GM23338 (cell line): ENCODE data around the gene FAM13C. TPM values are rescaled to one million over a fixed set of nuclear protein-coding genes. Genes with fewer than 3 reads are reported as not detected.

Source experiments
- ATAC-seq: fragments of 200-7000 bp; cut with Tn5 transposase; 3 replicates; pipeline ENCODE4 v1.9.1; 2020
- DNase-seq: peaks from one replicate; pipeline ENCODE4 v3.0.0-alpha.2; 2015; ENCODE audit warnings: low spot score
- H2AFZ ChIP-seq: fragments of 200-600 bp; sonication (generic); 2 replicates; pipeline ENCODE4 v1.8.0; 2016; ENCODE audit warnings: antibody characterized with exemption, mild to moderate bottlenecking, moderate library complexity
- H3F3A ChIP-seq: fragments of 200-600 bp; sonication (generic); replicated peaks from 2 replicates; pipeline ENCODE4 v1.8.0; 2017; ENCODE audit warnings: antibody characterized with exemption, mixed run types, low read depth
- H3K27ac ChIP-seq: fragments of 200-600 bp; sonication (generic); 2 replicates; pipeline ENCODE4 v1.6.1; 2016; ENCODE audit warnings: low read depth
- H3K27me3 ChIP-seq: fragments of 200-600 bp; sonication (generic); 2 replicates; pipeline ENCODE4 v1.8.0; 2016; ENCODE audit warnings: mild to moderate bottlenecking, mixed run types, moderate library complexity; ENCODE audit not compliant: insufficient read depth
- H3K36me3 ChIP-seq: fragments of 200-600 bp; sonication (generic); 2 replicates; pipeline ENCODE4 v1.8.0; 2016; ENCODE audit warnings: mild to moderate bottlenecking; ENCODE audit not compliant: insufficient read depth
- H3K4me1 ChIP-seq: fragments of 200-600 bp; sonication (generic); 2 replicates; pipeline ENCODE4 v1.8.0; 2016; ENCODE audit warnings: mild to moderate bottlenecking, moderate library complexity; ENCODE audit not compliant: insufficient read depth
- H3K4me2 ChIP-seq: fragments of 200-600 bp; sonication (generic); 2 replicates; pipeline ENCODE4 v1.7.1; 2017; ENCODE audit warnings: mixed run types
- H3K4me3 ChIP-seq: fragments of 200-600 bp; sonication (generic); 2 replicates; pipeline ENCODE4 v1.6.1; 2016; ENCODE audit warnings: mixed run types
- H3K79me2 ChIP-seq: fragments of 200-600 bp; sonication (generic); replicated peaks from 2 replicates; pipeline ENCODE4 v1.8.0; 2017; ENCODE audit warnings: mild to moderate bottlenecking; ENCODE audit not compliant: insufficient read depth
- H3K9me2 ChIP-seq: fragments of 200-600 bp; sonication (generic); 2 replicates; pipeline ENCODE4 v1.8.0; 2017; ENCODE audit not compliant: insufficient read depth
- H4K20me1 ChIP-seq: fragments of 200-600 bp; sonication (generic); replicated peaks from 2 replicates; pipeline ENCODE4 v1.8.0; 2017; ENCODE audit warnings: mild to moderate bottlenecking; ENCODE audit not compliant: insufficient read depth
- H3K27ac Mint-ChIP-seq: 2 replicates; pipeline ENCODE4 v1.8.0; 2020; ENCODE audit warnings: inconsistent platforms, mild to moderate bottlenecking, moderate library complexity, mixed read lengths
- H3K27me3 Mint-ChIP-seq: 3 replicates; pipeline ENCODE4 v1.8.0; 2022; ENCODE audit warnings: low read depth, mild to moderate bottlenecking, moderate library complexity, mixed read lengths, inconsistent platforms; ENCODE audit not compliant: insufficient read depth, poor library complexity
- H3K36me3 Mint-ChIP-seq: 3 replicates; pipeline ENCODE4 v1.8.0; 2021; ENCODE audit warnings: low read depth, mild to moderate bottlenecking, inconsistent platforms, moderate library complexity, mixed read lengths
- H3K4me1 Mint-ChIP-seq: 3 replicates; pipeline ENCODE4 v1.8.0; 2020; ENCODE audit warnings: mild to moderate bottlenecking, inconsistent platforms, mixed read lengths
- H3K4me3 Mint-ChIP-seq: 3 replicates; pipeline ENCODE4 v1.8.0; 2021; ENCODE audit warnings: moderate library complexity, mild to moderate bottlenecking, inconsistent platforms, mixed read lengths
- H3K9me3 Mint-ChIP-seq: 3 replicates; pipeline ENCODE4 v1.8.0; 2020; ENCODE audit warnings: moderate library complexity, mild to moderate bottlenecking, inconsistent platforms, mixed read lengths
- CREB1 ChIP-seq: fragments of 250-450 bp; sonication (Bioruptor Pico); IDR thresholded peaks from 2 replicates; pipeline ENCODE4 v1.5.0; 2020; ENCODE audit warnings: low read depth, mild to moderate bottlenecking, moderate library complexity
- CTCF ChIP-seq, 2 experiments: fragments of 200-600 bp in 1 of 2; sonication (generic) in 1 of 2; conservative IDR thresholded peaks; 2 replicates each; pipeline versions ENCODE4 v1.5.1 to v1.6.1; 2016 to 2017; ENCODE audit warnings: antibody characterized with exemption in 2 of 2, low read depth in 2 of 2, mild to moderate bottlenecking in 2 of 2, moderate library complexity in 1 of 2
- EZH2phosphoT487 ChIP-seq: fragments of 200-600 bp; sonication (generic); IDR thresholded peaks from one replicate; pipeline ENCODE4 v1.8.1; 2018; ENCODE audit warnings: antibody characterized with exemption; ENCODE audit not compliant: unreplicated experiment
- JUNB ChIP-seq: IDR thresholded peaks from one replicate; pipeline ENCODE4 v1.6.1; 2016; ENCODE audit warnings: antibody characterized with exemption; ENCODE audit not compliant: unreplicated experiment
- NANOG ChIP-seq: IDR thresholded peaks from 2 replicates; pipeline ENCODE4 v1.6.1; 2016; ENCODE audit warnings: antibody characterized with exemption, borderline replicate concordance
- REST ChIP-seq: IDR thresholded peaks from one replicate; pipeline ENCODE4 v1.6.1; 2018; ENCODE audit warnings: antibody characterized with exemption; ENCODE audit not compliant: unreplicated experiment
- ZNF114 ChIP-seq: fragments of 250-450 bp; sonication (Bioruptor Pico); IDR thresholded peaks from 2 replicates; pipeline ENCODE4 v1.5.0; 2020; ENCODE audit warnings: mild to moderate bottlenecking, moderate library complexity
- ZNF462 ChIP-seq: fragments of 250-450 bp; sonication (Bioruptor Pico); IDR thresholded peaks from 2 replicates; pipeline ENCODE4 v1.5.0; 2020; ENCODE audit warnings: mild to moderate bottlenecking, moderate library complexity
- long read RNA-seq: library from polyadenylated mRNA; unstranded; transcript quantifications from one replicate; pipeline ENCODE4 v2.0.0, GENCODE V29; 2020; ENCODE audit not compliant: unreplicated experiment
- polyA plus RNA-seq: library from polyadenylated mRNA; unstranded; fragments of >200 nt; fragmentation: Nextera tagmentation; extraction: Ambion mirVana; gene quantifications from 2 replicates; pipeline ENCODE4 v1.2.1, GENCODE V29; 2016
- total RNA-seq: library from RNA; depleted of rRNA; stranded (reverse); fragments of >200 nt; shearing (Covaris generic); gene quantifications from 2 replicates; pipeline ENCODE4 v1.2.3, GENCODE V29; 2014; rRNA removed

Gene FAM13C
- 0.94 and 1.1 TPM in 2 replicates for total RNA-seq
- polyA plus RNA-seq: 0.94 and 2.1 TPM in 2 replicates
- long read RNA-seq: 0 reads

- Histone ChIP-seq H3K4me1 (peaks cover 12% of the 10 kb centered on the region), H3K36me3 (no peaks in the 10 kb centered on the region), H2AFZ (peak within 1 kb of the TSS; percentile 98), H3K79me2 (no peaks in the 10 kb centered on the region), H4K20me1 (no peaks in the 10 kb centered on the region), H3K4me3 (peak within 1 kb of the TSS; percentile 64), H3K9me2 (no peaks in the 10 kb centered on the region), H3K27me3 (peaks cover 41% of the 10 kb centered on the region), H3K27ac (no peak within 1 kb of the TSS), H3K4me2 (peak within 1 kb of the TSS; percentile 87), H3F3A (no peaks in the 10 kb centered on the region)
- Mint-ChIP-seq H3K36me3 (no peaks in the 10 kb centered on the region), H3K4me1 (peaks cover 11% of the 10 kb centered on the region; the same call in 2 of the 3 replicates), H3K9me3 (no peaks in the 10 kb centered on the region), H3K27me3 (peaks cover 20% of the 10 kb centered on the region), H3K27ac (no peak within 1 kb of the TSS), H3K4me3 (peak within 1 kb of the TSS; percentile 72)
- ATAC-seq: peak; percentile 94
- TF ChIP-seq CTCF (conservative IDR thresholded peaks at IDR 0.05; ENCODE audit: low read depth in 2 of 2): no peak
- TF ChIP-seq CREB1 (CRISPR knock-in tag): no peak; the same call in 1 of the 2 replicates
- TF ChIP-seq ZNF114 (CRISPR knock-in tag): no peak
- peak; percentile 85 for DNase-seq
Observed at GRCh38 chr10:59362144-59362958, at the start of gene FAM13C. TSS of gene FAM13C (minus strand) at chr10:59362549. CDS start at chr10:59362460, 89 bp downstream.

GRCh38 chr10:59405235-59405634, 42.9 kb upstream of the FAM13C start:
- DNase-seq: no peak
- Mint-ChIP-seq H3K36me3 (peaks cover 2% of the 10 kb centered on the region; the same call in 1 of the 3 replicates), H3K27ac (no peak overlapping the region), H3K9me3 (peaks cover 21% of the 10 kb centered on the region), H3K27me3 (peaks cover 2% of the 10 kb centered on the region), H3K4me1 (peaks cover 6% of the 10 kb centered on the region; the same call in 2 of the 3 replicates), H3K4me3 (no peak overlapping the region)
- H3K27me3 ChIP-seq: no peaks in the 10 kb centered on the region
- H3K36me3 ChIP-seq: no peaks in the 10 kb centered on the region
- no peak overlapping the region for H3K4me3 ChIP-seq
- no peaks in the 10 kb centered on the region for H3K79me2 ChIP-seq
- H3K4me1 ChIP-seq: no peaks in the 10 kb centered on the region
- ATAC-seq: no peak
- H3F3A ChIP-seq: no peaks in the 10 kb centered on the region
- H3K9me2 ChIP-seq: no peaks in the 10 kb centered on the region
- no peak overlapping the region for H3K27ac ChIP-seq
- no peak overlapping the region for H3K4me2 ChIP-seq
- no peak overlapping the region for H2AFZ ChIP-seq
- H4K20me1 ChIP-seq: no peaks in the 10 kb centered on the region
- no peak for TF ChIP-seq JUNB
- no peak for TF ChIP-seq ZNF114 (CRISPR knock-in tag)
- TF ChIP-seq REST: no peak
- no peak for TF ChIP-seq EZH2phosphoT487
- no peak for TF ChIP-seq NANOG
- TF ChIP-seq ZNF462 (CRISPR knock-in tag): no peak
